ENCODE data around the gene CDH3. TPM values are rescaled to one million over a fixed set of nuclear protein-coding genes. Genes with fewer than 3 reads are reported as not detected.

The CDH3 gene
- polyA plus RNA-seq, 2 of the 4 experiments (the other 2 are of a cell fraction), result 0.08 to 0.25 TPM

GRCh38 chr16:68662035-68662434 lies 16.9 kb downstream of the CDH3 start (continued):
- TF ChIP-seq HDAC2 (IDR thresholded peaks at IDR 0.05) (no peak), RAD21 (conservative IDR thresholded peaks at IDR 0.05 in 1 of 2, IDR thresholded peaks at IDR 0.05 in 1 of 2) (no peak), HEYL (CRISPR knock-in tag; IDR thresholded peaks at IDR 0.05) (no peak)

- Histone ChIP-seq H3K9me3 (no peaks in the 10 kb centered on the region), H3K4me3 (no peak overlapping the region), H3K4me1 (peaks cover 13% of the 10 kb centered on the region), H3K27ac (no peak overlapping the region), H3K4me2 (no peak overlapping the region)
- CTCF ChIA-PET, result interaction anchor here (1.2 to 1.9 kb wide), 4 partner anchors 10 to 136 kb away, joined by 3 to 5 read pairs (median 4); no protein-coding TSS in a partner anchor
- DNase-seq (ENCODE audit: low read depth in 1 of 2, low spot score in 1 of 2) (no peak), FAIRE-seq (no peak), ATAC-seq (no peak)
- POLR2A ChIA-PET, result no interaction called here
- 82% methylated on average over 2 of the region's 2 CpGs for WGBS (ENCODE audit: missing lambda C conversion rate)
- TF ChIP-seq SMC3 (IDR thresholded peaks at IDR 0.05) (no peak), CHD2 (IDR thresholded peaks at IDR 0.05; ENCODE audit: low read length, partially characterized antibody) (no peak), RFX5 (IDR thresholded peaks at IDR 0.05) (no peak), GATA3 (IDR thresholded peaks at IDR 0.05; ENCODE audit: borderline replicate concordance) (no peak), ZSCAN20 (CRISPR knock-in tag; IDR thresholded peaks at IDR 0.05) (no peak), JUNB (IDR thresholded peaks at IDR 0.05) (no peak), NR3C1 (IDR thresholded peaks at IDR 0.05) (no peak), ATOH8 (CRISPR knock-in tag; IDR thresholded peaks at IDR 0.05; ENCODE audit: low read depth) (no peak), MYC (IDR thresholded peaks at IDR 0.05; ENCODE audit: borderline replicate concordance, low read length) (no peak), MAX (IDR thresholded peaks at IDR 0.05) (no peak), NFE2L2 (conservative IDR thresholded peaks at IDR 0.05; ENCODE audit: low read length) (no peak), KDM5A (IDR thresholded peaks at IDR 0.05) (no peak), ELK1 (IDR thresholded peaks at IDR 0.05; ENCODE audit: low read depth, low read length) (no peak), TFCP2L1 (CRISPR knock-in tag; IDR thresholded peaks at IDR 0.05) (no peak)
Measured at GRCh38 chr16:68664297-68664696, 19.2 kb downstream of the CDH3 start.

GRCh38 chr16:68665501-68665900 lies 20.4 kb downstream of the CDH3 start:
- no peak for FAIRE-seq
- WGBS (ENCODE audit: missing lambda C conversion rate), result 85% methylated on average over 5 of the region's 5 CpGs
- H3K4me1 ChIP-seq, result peaks cover 1% of the 10 kb centered on the region; the same call in 2 of the 3 replicates
- H3K4me2 ChIP-seq, result no peak overlapping the region
- H3K9me3 ChIP-seq, result no peaks in the 10 kb centered on the region
- DNase-seq (ENCODE audit: low read depth in 1 of 2, low spot score in 1 of 2), result no peak
- CTCF ChIA-PET, result no interaction called here
- H3K4me3 ChIP-seq, result no peak overlapping the region
- POLR2A ChIA-PET, result no interaction called here
- TF ChIP-seq HES2 (IDR thresholded peaks at IDR 0.05), result no peak
- no peak for TF ChIP-seq BHLHE40 (IDR thresholded peaks at IDR 0.05; ENCODE audit: low read depth, low read length)
- no peak for TF ChIP-seq FOSB (CRISPR knock-in tag; IDR thresholded peaks at IDR 0.05)
- TF ChIP-seq KDM1A (IDR thresholded peaks at IDR 0.05; ENCODE audit: low read depth), result no peak
- TF ChIP-seq MAX (IDR thresholded peaks at IDR 0.05), result no peak
- TF ChIP-seq POLR2A (IDR thresholded peaks at IDR 0.05; ENCODE audit: low read length), result no peak
- TF ChIP-seq USF2 (IDR thresholded peaks at IDR 0.05), result no peak
- TF ChIP-seq EHMT2 (IDR thresholded peaks at IDR 0.05; ENCODE audit: low read depth), result no peak
- no peak for TF ChIP-seq PBX3 (IDR thresholded peaks at IDR 0.05)
- TF ChIP-seq SMC3 (IDR thresholded peaks at IDR 0.05), result no peak
- no peak for TF ChIP-seq ZC3H11A (IDR thresholded peaks at IDR 0.05)
- no peak for TF ChIP-seq EP300 (IDR thresholded peaks at IDR 0.05)
- no peak for TF ChIP-seq HOXB5 (CRISPR knock-in tag; IDR thresholded peaks at IDR 0.05)
- ATAC-seq, result no peak
- no peak overlapping the region for H3K27ac ChIP-seq
